ENCODE results near the gene HBP1.

Gene HBP1

DNA sequence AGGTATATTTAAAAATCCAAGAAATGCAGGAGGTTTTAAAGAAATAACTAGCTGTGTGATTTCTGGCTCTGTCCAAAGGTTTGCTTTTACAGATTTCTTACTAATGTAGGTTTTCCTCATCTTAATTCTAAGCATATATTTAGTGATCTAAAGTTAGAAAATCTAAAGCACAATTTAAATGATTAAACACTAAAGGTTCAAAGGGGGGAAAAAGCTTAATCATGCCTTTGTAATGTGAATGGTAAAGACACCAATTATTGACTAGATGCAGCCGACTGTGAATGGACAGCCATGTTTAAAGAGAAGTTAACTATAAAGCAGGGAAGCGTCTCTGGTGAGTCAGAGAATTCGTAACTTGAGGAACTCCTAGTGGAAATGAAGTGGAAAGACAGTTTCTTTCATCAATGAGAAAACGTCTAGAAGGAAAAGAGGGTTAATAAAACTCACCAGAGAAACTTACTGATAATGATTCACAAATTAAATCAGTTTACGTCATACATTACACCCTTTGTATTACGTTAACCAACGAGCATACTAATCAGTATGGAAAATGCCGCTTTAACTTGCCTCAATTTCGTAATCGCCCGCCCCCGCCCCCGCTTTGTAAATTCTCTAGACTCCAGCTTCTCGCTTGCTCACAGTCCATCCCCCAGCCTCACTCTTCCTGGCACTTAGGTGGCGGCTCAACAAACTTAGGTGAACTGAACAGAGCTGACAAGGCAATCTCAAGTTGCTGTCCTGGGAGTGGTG is 1.1 kb upstream of the HBP1 start:
- no peaks in the 10 kb centered on the region for H3K27me3 Mint-ChIP-seq (ENCODE audit: low read depth)
- H3K36me3 Mint-ChIP-seq (ENCODE audit: low read depth), result no peaks in the 10 kb centered on the region
- H3K27ac Mint-ChIP-seq, result peak overlapping the region; percentile 100
- H3K4me1 Mint-ChIP-seq, result peaks cover 17% of the 10 kb centered on the region
- TF ChIP-seq, protein P1, sequence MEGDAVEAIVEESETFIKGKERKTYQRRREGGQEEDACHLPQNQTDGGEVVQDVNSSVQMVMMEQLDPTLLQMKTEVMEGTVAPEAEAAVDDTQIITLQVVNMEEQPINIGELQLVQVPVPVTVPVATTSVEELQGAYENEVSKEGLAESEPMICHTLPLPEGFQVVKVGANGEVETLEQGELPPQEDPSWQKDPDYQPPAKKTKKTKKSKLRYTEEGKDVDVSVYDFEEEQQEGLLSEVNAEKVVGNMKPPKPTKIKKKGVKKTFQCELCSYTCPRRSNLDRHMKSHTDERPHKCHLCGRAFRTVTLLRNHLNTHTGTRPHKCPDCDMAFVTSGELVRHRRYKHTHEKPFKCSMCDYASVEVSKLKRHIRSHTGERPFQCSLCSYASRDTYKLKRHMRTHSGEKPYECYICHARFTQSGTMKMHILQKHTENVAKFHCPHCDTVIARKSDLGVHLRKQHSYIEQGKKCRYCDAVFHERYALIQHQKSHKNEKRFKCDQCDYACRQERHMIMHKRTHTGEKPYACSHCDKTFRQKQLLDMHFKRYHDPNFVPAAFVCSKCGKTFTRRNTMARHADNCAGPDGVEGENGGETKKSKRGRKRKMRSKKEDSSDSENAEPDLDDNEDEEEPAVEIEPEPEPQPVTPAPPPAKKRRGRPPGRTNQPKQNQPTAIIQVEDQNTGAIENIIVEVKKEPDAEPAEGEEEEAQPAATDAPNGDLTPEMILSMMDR (IDR thresholded peaks at IDR 0.05; ENCODE audit: unreplicated experiment in 3 of 3), result peak; percentile 49 to 60 (median 51)
- H3K4me3 Mint-ChIP-seq, result peak overlapping the region; percentile 89 to 95 (median 94)
- H3K9me3 Mint-ChIP-seq, result no peaks in the 10 kb centered on the region

DNA sequence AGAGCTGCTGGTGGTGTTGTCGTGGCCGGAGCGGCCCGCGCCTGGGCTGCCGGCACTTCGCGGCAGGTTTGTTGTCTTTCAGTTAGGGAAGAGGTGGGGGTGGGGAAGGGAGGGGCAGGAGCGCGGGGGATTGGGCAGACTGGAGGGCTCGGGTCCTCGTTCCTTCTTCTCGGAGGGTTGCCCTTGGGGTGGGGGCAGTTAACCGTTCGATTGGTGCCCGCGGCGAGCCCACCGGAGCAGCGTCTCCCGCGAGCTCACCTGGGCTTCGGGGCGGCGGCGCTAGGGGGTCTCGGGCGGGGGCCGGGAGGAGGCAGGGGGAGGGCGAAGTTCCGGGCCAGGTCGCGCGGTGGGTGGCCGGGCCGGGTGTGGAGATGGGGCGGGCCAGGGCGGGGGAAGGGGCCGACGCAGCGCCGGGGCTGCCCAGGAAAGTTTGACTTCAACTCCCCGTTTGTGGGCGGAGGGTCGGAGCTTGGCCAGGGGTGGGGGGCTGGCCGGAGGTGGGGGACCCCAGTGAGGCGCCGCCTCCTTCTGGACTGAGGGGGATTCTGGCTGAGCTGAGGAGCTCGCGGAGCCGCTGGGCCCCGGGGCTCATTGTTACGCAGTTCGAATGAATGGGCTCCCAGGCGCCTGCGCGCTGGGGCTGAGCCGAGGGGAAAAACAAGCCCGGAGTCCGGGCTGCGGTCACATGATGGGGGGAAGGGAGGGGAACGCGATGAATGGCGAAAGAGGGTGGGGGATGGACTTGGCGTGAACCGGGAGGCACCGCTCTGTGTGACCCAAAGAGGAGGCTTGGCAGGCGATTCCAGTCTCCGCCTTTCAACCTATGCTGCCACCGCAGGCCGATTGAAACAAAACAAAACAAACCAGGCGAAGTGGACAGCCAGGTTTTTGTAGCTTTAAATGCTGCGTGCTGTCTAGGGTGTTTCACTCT is 582 bp downstream of the HBP1 start:
- H3K4me1 Mint-ChIP-seq, result peaks cover 35% of the 10 kb centered on the region
- H3K27me3 Mint-ChIP-seq (ENCODE audit: low read depth), result no peaks in the 10 kb centered on the region
- H3K9me3 Mint-ChIP-seq, result no peaks in the 10 kb centered on the region
- peak overlapping the region; percentile 89 to 95 (median 94) for H3K4me3 Mint-ChIP-seq
- H3K36me3 Mint-ChIP-seq (ENCODE audit: low read depth), result no peaks in the 10 kb centered on the region
- H3K27ac Mint-ChIP-seq, result peak overlapping the region; percentile 100
- TF ChIP-seq, protein P1 (IDR thresholded peaks at IDR 0.05; ENCODE audit: unreplicated experiment in 3 of 3), result no peak

DNA sequence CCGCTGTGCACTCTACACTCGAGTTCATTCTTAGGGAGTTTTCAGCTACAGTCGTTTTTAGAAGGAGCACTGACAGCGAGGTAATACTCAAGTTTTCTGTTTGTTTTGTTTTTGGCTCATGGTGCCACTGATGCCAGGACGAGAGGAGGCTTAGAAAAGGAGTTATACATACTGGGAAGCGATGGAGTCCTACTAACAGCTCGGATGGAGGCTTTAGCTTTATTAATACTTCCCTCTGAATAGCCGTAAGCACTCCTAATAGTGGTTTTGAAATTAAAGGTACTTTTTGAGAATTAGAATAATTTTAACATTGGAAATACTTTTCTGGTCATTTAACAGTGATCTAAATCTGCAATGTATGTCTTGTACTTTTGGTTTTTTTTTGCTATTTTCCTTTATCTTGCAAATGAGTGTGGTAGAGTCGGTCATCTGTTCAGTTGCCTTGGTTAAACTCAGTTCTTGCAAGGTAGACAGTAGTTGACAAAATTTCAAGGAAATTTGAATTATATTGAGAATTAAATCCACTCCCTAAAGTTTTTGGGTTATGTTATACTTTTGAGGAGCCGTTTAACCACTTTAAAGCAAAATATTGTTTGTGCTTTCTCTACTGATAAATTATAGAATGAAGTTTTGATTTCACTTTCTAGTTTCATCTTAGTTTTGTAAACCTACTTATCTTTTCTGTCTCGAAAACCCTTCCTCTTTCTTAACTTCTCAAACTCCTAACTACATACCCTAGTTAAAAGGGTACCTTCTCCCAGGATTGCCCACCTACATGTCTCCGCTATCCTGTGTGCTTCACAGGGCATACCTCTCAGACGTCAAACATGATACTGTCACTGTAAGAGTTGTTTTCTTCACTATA is 1.5 kb downstream of the HBP1 start:
- Mint-ChIP-seq H3K9me3 (no peaks in the 10 kb centered on the region), H3K27me3 (ENCODE audit: low read depth) (no peaks in the 10 kb centered on the region), H3K4me1 (peaks cover 38% of the 10 kb centered on the region), H3K36me3 (ENCODE audit: low read depth) (no peaks in the 10 kb centered on the region), H3K4me3 (peak overlapping the region; percentile 89 to 95 (median 94)), H3K27ac (peak overlapping the region; percentile 89 to 100 (median 97))
- TF ChIP-seq, protein P1 (IDR thresholded peaks at IDR 0.05; ENCODE audit: unreplicated experiment in 3 of 3), result no peak

DNA sequence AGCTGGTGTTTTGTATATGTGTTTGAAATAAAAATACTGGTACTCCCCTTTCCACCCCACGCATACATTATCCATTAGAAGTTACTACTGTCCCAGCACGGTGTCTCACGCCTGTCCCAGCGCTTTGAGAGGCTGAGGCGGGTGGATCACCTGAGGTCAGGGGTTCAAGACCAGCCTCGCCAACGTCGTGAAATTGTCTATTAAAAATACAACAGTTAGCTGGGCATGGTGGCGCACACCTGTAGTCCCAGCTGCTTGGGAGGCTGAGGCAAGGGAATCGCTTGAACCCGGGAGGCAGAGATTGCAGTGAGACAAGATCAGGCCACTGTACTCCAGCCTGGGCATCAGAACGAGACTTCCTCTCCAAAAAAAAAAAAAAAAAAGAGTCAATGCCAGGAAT is 2.7 kb downstream of the HBP1 start:
- Mint-ChIP-seq H3K9me3 (no peaks in the 10 kb centered on the region), H3K4me3 (peak overlapping the region; percentile 13 to 48 (median 26)), H3K36me3 (ENCODE audit: low read depth) (no peaks in the 10 kb centered on the region), H3K27me3 (ENCODE audit: low read depth) (no peaks in the 10 kb centered on the region), H3K4me1 (peaks cover 38% of the 10 kb centered on the region), H3K27ac (no peak overlapping the region)
- TF ChIP-seq, protein P1 (IDR thresholded peaks at IDR 0.05; ENCODE audit: unreplicated experiment in 3 of 3), result no peak

DNA sequence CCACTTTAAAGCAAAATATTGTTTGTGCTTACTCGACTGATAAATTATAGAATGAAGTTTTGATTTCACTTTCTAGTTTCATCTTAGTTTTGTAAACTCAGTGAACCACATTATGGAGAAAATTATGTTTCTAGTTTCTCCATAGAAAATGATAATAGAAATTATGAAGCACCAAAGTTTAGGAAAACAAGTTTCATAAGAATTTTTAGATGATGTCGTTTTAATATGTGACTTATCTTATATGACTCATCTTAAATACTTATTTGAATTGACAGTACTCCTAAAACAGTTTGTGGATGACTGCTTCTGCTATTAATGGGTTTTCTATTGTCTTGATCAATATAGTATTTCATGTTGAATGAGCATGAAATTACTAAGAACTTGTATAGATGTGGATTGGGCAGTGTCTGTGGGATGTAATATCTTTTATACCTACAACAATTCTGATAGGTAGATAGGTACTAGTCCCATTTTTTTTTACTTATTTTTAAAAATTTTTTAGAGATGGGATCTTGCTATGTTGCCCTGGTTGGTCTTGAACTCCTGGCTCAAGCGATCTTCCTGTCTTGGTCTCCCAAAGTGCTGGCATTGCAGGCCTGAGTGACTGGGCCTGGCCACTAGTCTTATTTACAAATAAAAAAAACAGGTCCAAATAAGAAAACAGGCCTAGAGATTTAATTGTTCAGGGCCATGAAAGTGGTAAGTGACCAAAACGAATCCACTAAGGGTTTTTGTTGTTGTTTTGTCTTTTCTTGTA is 3.7 kb downstream of the HBP1 start:
- Mint-ChIP-seq H3K4me1 (peaks cover 45% of the 10 kb centered on the region), H3K36me3 (ENCODE audit: low read depth) (no peaks in the 10 kb centered on the region), H3K9me3 (no peaks in the 10 kb centered on the region), H3K27me3 (ENCODE audit: low read depth) (no peaks in the 10 kb centered on the region), H3K27ac (no peak overlapping the region), H3K4me3 (peak overlapping the region in 1 of 3 experiments; percentile 24)
- TF ChIP-seq, protein P1 (IDR thresholded peaks at IDR 0.05; ENCODE audit: unreplicated experiment in 3 of 3), result no peak
